SU-DHL-6 (cell line): ENCODE results near the gene ZFTA.

Experiments
- CTCF ChIP-seq: fragments of 200-600 bp; sonication (generic); IDR thresholded peaks from one replicate; pipeline ENCODE4 v1.5.1; 2017; ENCODE audit warnings: antibody characterized with exemption, mild to moderate bottlenecking, low read length, moderate library complexity; ENCODE audit not compliant: insufficient read depth, poor library complexity, severe bottlenecking
- EZH2phosphoT487 ChIP-seq: fragments of 200-600 bp; sonication (generic), shearing (Covaris generic); conservative IDR thresholded peaks from 2 replicates; pipeline ENCODE4 v1.6.1; 2018; ENCODE audit warnings: mild to moderate bottlenecking, antibody characterized with exemption, low read length, moderate library complexity, mixed read lengths

- TF ChIP-seq CTCF (no peak), EZH2phosphoT487 (no peak)
Observed at GRCh38 chr11:63804259-63804658, 35.7 kb upstream of the ZFTA start.
